SK-N-DZ (cell line): Measurements from ENCODE around the gene TUBB2A.

ENCODE experiments used
- DNase-seq: peaks from one replicate; pipeline ENCODE4 v3.0.0-alpha.2; 2015; ENCODE audit warnings: low spot score

Gene TUBB2A

DNA sequence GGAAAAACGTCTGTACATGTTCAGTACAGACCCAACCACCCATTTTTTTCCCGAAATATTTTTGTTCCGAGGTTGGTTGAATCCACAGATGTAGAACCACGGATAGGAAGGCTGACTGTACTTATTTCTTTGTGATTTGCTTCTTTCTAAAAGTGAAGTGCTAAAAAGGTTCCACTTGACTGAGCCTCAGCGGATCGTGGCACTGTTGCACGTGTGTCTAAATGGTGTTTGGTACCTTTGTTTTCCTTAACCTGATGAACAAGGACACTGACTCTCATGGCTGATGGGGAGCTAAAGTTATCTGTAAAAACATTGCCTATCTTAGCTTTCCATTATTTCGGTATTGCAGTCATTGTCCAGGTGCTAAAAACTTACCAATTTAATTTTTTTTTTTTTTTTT lies 32.7 kb downstream of the TUBB2A start:
- no peak for DNase-seq

DNA sequence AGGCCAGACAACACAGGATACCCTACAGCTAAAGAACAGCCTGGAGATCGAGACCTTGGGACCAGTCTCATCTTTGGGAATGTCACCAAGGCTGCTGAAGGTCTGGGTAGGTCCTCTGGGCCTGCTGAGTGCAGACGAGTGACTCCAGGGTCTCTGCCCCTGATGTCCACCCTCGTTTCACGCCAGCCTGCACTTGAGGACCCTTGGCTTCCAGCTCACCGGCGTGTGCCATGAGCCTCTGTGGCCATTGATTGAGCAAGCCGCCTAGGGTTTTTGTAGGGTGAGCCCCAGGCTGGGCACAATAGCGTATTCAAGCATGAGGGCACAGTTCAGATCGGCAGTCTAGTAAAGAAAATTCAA lies 34.5 kb downstream of the TUBB2A start:
- DNase-seq = no peak

DNA sequence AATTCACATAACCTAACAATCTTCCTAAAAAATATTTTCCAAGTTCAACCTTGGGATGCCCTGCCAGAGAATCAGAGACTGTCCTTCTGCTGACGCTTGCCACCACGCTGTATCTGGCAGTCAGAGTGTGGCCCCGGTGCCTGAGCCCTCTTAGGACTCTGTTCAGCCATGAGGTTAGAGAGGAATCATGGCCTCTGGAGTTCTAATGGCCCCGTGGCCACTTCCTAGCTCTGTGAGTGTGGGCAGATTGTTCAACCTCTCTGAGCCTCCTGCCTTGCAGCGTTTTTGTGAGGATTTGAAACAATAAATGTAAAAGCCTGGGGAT lies 36.6 kb downstream of the TUBB2A start:
- DNase-seq = no peak

- no peak for DNase-seq
These were observed 38.2 kb downstream of the TUBB2A start for GRCh38 chr6:3119040-3119723.

DNA sequence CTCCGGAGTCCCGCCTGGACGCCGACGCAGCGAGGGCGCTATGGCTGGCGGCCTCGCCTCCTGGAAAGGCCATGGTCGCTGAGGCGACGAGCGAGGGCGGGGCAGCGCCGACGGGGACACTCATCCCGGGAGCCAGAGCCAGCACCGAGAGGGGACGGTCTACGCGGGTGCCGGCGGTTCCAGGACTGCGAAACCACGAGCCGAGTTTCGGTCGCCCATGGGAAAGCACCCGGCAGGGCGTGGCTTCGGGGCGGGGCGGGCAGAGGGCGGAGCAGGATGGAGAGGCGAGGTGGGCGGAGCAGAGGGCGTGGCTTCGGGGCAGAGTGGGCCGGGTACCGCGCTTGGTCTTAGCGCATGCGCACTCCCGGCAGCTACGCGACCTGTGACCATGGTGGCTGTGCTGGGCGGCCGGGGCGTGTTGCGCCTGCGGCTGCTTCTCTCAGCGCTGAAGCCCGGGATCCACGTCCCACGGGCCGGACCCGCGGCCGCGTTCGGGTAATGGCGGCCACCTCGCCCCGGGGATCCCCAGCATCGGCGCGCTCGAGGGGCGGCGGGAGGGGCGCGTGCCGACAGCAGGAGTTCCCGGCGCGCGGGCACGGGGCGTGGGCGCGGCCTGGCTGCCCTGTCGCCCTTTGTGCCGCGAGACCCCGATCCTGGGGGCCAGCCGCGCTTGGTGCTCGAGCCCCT lies 38.8 kb downstream of the TUBB2A start, which contains the start of gene BPHL:
BPHL (plus strand) TSS at position 359 of the 687 bp plus-strand sequence; CDS start at position 389, 30 bp downstream.
- DNase-seq = peak; percentile 91

DNA sequence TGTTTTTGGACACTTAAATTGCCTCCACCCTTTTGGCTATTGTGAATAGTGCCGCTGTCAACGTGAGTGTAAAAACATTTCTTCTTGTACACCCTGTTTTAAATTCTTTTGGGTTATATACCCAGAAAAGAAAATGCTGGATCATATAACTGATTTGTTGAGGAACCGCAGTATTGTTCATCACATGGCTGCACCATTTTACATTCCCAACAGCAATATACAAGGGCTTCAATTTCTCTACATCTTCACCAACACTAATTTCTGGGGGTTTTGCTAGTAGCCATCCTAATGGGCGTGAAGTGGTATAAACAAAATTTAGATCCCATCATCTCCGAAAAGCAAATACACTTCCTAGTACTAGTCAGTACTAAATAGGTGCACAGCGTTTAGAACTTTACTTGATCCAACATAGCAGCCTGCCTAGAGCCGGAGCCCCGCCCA lies 39.4 kb downstream of the TUBB2A start:
- no peak for DNase-seq

- DNase-seq = no peak
These were observed 43.0 kb downstream of the TUBB2A start for GRCh38 chr6:3114377-3114776.

GRCh38 chr6:3109761-3110160 lies 47.6 kb downstream of the TUBB2A start:
- no peak for DNase-seq

- DNase-seq = no peak
These were observed 48.5 kb downstream of the TUBB2A start for GRCh38 chr6:3108746-3109414.
